ENCODE measurements around the gene MAPK7. TPM values are rescaled to one million over a fixed set of nuclear protein-coding genes. Genes with fewer than 3 reads are reported as not detected.

Gene MAPK7
- total RNA-seq, 1 experiment from 2014 or later: 14.5 TPM

GRCh38 chr17:19421219-19421618 lies 42.9 kb downstream of the MAPK7 start:
- BruUV-seq (replicated peaks): no TSS peak
- ChIA-PET POLR2A (no interaction called here), CTCF (no interaction called here)
- intact Hi-C loops (cut with micrococcal nuclease): no loop called here
- Mint-ChIP-seq H3K27ac (ENCODE audit: low read depth, unreplicated experiment) (no peak overlapping the region), H3K9me3 (ENCODE audit: unreplicated experiment) (no peaks in the 10 kb centered on the region), H3K4me3 (ENCODE audit: unreplicated experiment) (no peak overlapping the region), H3K36me3 (ENCODE audit: insufficient read depth, unreplicated experiment) (no peaks in the 10 kb centered on the region), H3K27me3 (ENCODE audit: insufficient read depth, unreplicated experiment) (no peaks in the 10 kb centered on the region), H3K4me1 (ENCODE audit: insufficient read depth, unreplicated experiment) (no peaks in the 10 kb centered on the region)
- no peak for DNase-seq (ENCODE audit: unreplicated experiment)
- no peak for TF ChIP-seq CTCF (IDR thresholded peaks at IDR 0.05; ENCODE audit: unreplicated experiment)

- intact Hi-C loops (cut with micrococcal nuclease): no loop called here
- no peaks in the 10 kb centered on the region for H3K4me1 Mint-ChIP-seq (ENCODE audit: insufficient read depth, unreplicated experiment)
- ChIA-PET CTCF (no interaction called here), POLR2A (no interaction called here)
- BruUV-seq (replicated peaks): no TSS peak
- H3K27me3 Mint-ChIP-seq (ENCODE audit: insufficient read depth, unreplicated experiment): no peaks in the 10 kb centered on the region
- no peak overlapping the region for H3K4me3 Mint-ChIP-seq (ENCODE audit: unreplicated experiment)
- H3K9me3 Mint-ChIP-seq (ENCODE audit: unreplicated experiment): no peaks in the 10 kb centered on the region
- no peak for TF ChIP-seq CTCF (IDR thresholded peaks at IDR 0.05; ENCODE audit: unreplicated experiment)
- no peak for DNase-seq (ENCODE audit: unreplicated experiment)
- no peak overlapping the region for H3K27ac Mint-ChIP-seq (ENCODE audit: low read depth, unreplicated experiment)
- H3K36me3 Mint-ChIP-seq (ENCODE audit: insufficient read depth, unreplicated experiment): no peaks in the 10 kb centered on the region
Observed at GRCh38 chr17:19421926-19422325, 43.6 kb downstream of the MAPK7 start.

- CTCF ChIA-PET: interaction anchor here (0.6 to 2.7 kb wide), 6 partner anchors 14 to 693 kb away, joined by 3 to 16 read pairs (median 4); no protein-coding TSS in a partner anchor
Observed at GRCh38 chr17:19424934-19425868, 46.9 kb downstream of the MAPK7 start.

More at GRCh38 chr17:19424934-19425868, 46.9 kb downstream of the MAPK7 start:
- Mint-ChIP-seq H3K27ac (ENCODE audit: low read depth, unreplicated experiment) (no peak overlapping the region), H3K4me3 (ENCODE audit: unreplicated experiment) (no peak overlapping the region), H3K9me3 (ENCODE audit: unreplicated experiment) (no peaks in the 10 kb centered on the region), H3K27me3 (ENCODE audit: insufficient read depth, unreplicated experiment) (no peaks in the 10 kb centered on the region), H3K4me1 (ENCODE audit: insufficient read depth, unreplicated experiment) (no peaks in the 10 kb centered on the region), H3K36me3 (ENCODE audit: insufficient read depth, unreplicated experiment) (no peaks in the 10 kb centered on the region)
- intact Hi-C loops (cut with micrococcal nuclease): no loop called here
- no peak for DNase-seq (ENCODE audit: unreplicated experiment)
- TF ChIP-seq CTCF (IDR thresholded peaks at IDR 0.05; ENCODE audit: unreplicated experiment): no peak
- BruUV-seq (replicated peaks): no TSS peak
- POLR2A ChIA-PET: interaction anchor here (0.6 to 1.6 kb wide), 6 partner anchors 8 to 1405 kb away, joined by 3 to 5 read pairs (median 4); partner anchors contain the start of gene MAPK7

Data from MCF 10A (cell line).